HEK293 (cell line): ENCODE results near the gene CHRD.

ENCODE experiments used
- CTCF ChIA-PET: fragments of 350-600 bp; formaldehyde crosslinking; extraction: SDS; loops from one replicate; lab custom pipeline; 2021; ENCODE audit warnings: antibody characterized with exemption; lab: Yijun Ruan, JAX
- POLR2A ChIA-PET: fragments of 300-600 bp; formaldehyde crosslinking; extraction: SDS; loops from one replicate; lab custom pipeline; 2020; ENCODE audit warnings: antibody characterized with exemption, inconsistent platforms; lab: Yijun Ruan, JAX
- H3K27ac ChIP-seq: fragments of 200-500 bp; sonication (Bioruptor generic); 2 replicates; pipeline ENCODE4 v1.5.1; 2014; ENCODE audit warnings: low read depth, low read length, control low read depth, inconsistent platforms; ENCODE audit errors: extremely low read depth
- H3K36me3 ChIP-seq, 2 experiments: fragments of 200-500 bp in 1 of 2; sonication (Bioruptor generic) in 1 of 2; 1 replicate in 1 of 2; 2 replicates in 1 of 2; pipeline ENCODE4 v1.5.1; 2014 to 2017; ENCODE audit warnings: inconsistent platforms in 2 of 2, low read length in 2 of 2; ENCODE audit not compliant: control insufficient read depth in 2 of 2, insufficient read depth in 1 of 2
- H3K4me1 ChIP-seq: fragments of 200-500 bp; sonication (Bioruptor generic); 2 replicates; pipeline ENCODE4 v1.5.1; 2014; ENCODE audit warnings: mild to moderate bottlenecking, low read length, inconsistent platforms; ENCODE audit not compliant: control insufficient read depth, insufficient read depth
- H3K4me3 ChIP-seq: 2 replicates; pipeline ENCODE4 v1.5.1; 2011; ENCODE audit warnings: low read depth, mild to moderate bottlenecking, control low read depth, low read length, moderate library complexity
- H3K9me3 ChIP-seq: fragments of 200-500 bp; sonication (Bioruptor generic); 2 replicates; pipeline ENCODE4 v1.5.1; 2014; ENCODE audit warnings: low read depth, low read length, inconsistent platforms; ENCODE audit not compliant: control insufficient read depth, insufficient read depth
- HOXC10 ChIP-seq: sonication (generic); formaldehyde crosslinking; IDR thresholded peaks from 2 replicates; pipeline ENCODE4 v1.8.1; 2023; ENCODE audit warnings: mild to moderate bottlenecking, missing genetic modification reagents
- SP3 ChIP-seq: fragments of 450-650 bp; formaldehyde crosslinking; IDR thresholded peaks from 2 replicates; pipeline ENCODE4 v1.5.1; 2016; ENCODE audit warnings: missing biosample characterization, missing genetic modification characterization
- ZBTB20 ChIP-seq: fragments of 450-650 bp; formaldehyde crosslinking; IDR thresholded peaks from 2 replicates; pipeline ENCODE4 v1.5.1; 2016; ENCODE audit warnings: missing biosample characterization, missing genetic modification characterization
- ZNF121 ChIP-seq: fragments of 450-650 bp; formaldehyde crosslinking; IDR thresholded peaks from 2 replicates; pipeline ENCODE4 v1.5.1; 2016; ENCODE audit warnings: missing biosample characterization, missing genetic modification characterization
- ZNF175 ChIP-seq: fragments of 450-650 bp; formaldehyde crosslinking; IDR thresholded peaks from 2 replicates; pipeline ENCODE4 v1.5.1; 2016; ENCODE audit warnings: missing biosample characterization, missing genetic modification characterization
- ZNF221 ChIP-seq: fragments of 450-650 bp; formaldehyde crosslinking; IDR thresholded peaks from 2 replicates; pipeline ENCODE4 v1.5.1; 2017; ENCODE audit warnings: missing biosample characterization, missing genetic modification characterization, borderline replicate concordance
- ZNF280D ChIP-seq: fragments of 450-650 bp; formaldehyde crosslinking; IDR thresholded peaks from 2 replicates; pipeline ENCODE4 v1.5.1; 2016; ENCODE audit warnings: missing biosample characterization, missing genetic modification characterization
- ZNF473 ChIP-seq: fragments of 450-650 bp; formaldehyde crosslinking; IDR thresholded peaks from 2 replicates; pipeline ENCODE4 v1.5.1; 2017; ENCODE audit warnings: missing biosample characterization, missing genetic modification characterization
- ZNF513 ChIP-seq: fragments of 450-650 bp; IDR thresholded peaks from 2 replicates; pipeline ENCODE4 v1.5.1; 2018; ENCODE audit warnings: missing biosample characterization, missing genetic modification characterization
- ZNF777 ChIP-seq: fragments of 450-650 bp; formaldehyde crosslinking; IDR thresholded peaks from 2 replicates; pipeline ENCODE4 v1.5.1; 2017; ENCODE audit warnings: missing biosample characterization, missing genetic modification characterization, borderline replicate concordance
- ZNF830 ChIP-seq: fragments of 450-650 bp; IDR thresholded peaks from 2 replicates; pipeline ENCODE4 v1.5.0; 2018; ENCODE audit warnings: missing biosample characterization, missing genetic modification characterization, low read depth, mild to moderate bottlenecking, moderate library complexity
- ZNF837 ChIP-seq: fragments of 450-650 bp; formaldehyde crosslinking; IDR thresholded peaks from 2 replicates; pipeline ENCODE4 v1.5.1; 2016; ENCODE audit warnings: missing biosample characterization, missing genetic modification characterization
- TF ChIP-seq, protein P1 (sequence below): fragments of 450-650 bp; formaldehyde crosslinking; IDR thresholded peaks from 2 replicates; pipeline ENCODE4 v1.5.1; 2016; ENCODE audit warnings: missing biosample characterization, missing genetic modification characterization
- TF ChIP-seq, protein P2 (sequence below): fragments of 450-650 bp; formaldehyde crosslinking; IDR thresholded peaks from 2 replicates; pipeline ENCODE4 v1.5.1; 2016; ENCODE audit warnings: missing biosample characterization, missing genetic modification characterization
- TF ChIP-seq, protein P3 (sequence below): fragments of 450-650 bp; formaldehyde crosslinking; IDR thresholded peaks from 2 replicates; pipeline ENCODE4 v1.5.1; 2017; ENCODE audit warnings: missing biosample characterization, mild to moderate bottlenecking, missing genetic modification characterization, moderate library complexity

Gene CHRD

DNA sequence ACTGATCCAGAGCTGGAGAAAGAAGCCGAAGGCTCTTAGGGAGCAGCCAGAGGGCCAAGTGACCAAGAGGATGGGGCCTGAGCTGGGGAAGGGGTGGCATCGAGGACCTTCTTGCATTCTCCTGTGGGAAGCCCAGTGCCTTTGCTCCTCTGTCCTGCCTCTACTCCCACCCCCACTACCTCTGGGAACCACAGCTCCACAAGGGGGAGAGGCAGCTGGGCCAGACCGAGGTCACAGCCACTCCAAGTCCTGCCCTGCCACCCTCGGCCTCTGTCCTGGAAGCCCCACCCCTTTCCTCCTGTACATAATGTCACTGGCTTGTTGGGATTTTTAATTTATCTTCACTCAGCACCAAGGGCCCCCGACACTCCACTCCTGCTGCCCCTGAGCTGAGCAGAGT is 9.5 kb downstream of the CHRD start:
- TF ChIP-seq, protein P1, sequence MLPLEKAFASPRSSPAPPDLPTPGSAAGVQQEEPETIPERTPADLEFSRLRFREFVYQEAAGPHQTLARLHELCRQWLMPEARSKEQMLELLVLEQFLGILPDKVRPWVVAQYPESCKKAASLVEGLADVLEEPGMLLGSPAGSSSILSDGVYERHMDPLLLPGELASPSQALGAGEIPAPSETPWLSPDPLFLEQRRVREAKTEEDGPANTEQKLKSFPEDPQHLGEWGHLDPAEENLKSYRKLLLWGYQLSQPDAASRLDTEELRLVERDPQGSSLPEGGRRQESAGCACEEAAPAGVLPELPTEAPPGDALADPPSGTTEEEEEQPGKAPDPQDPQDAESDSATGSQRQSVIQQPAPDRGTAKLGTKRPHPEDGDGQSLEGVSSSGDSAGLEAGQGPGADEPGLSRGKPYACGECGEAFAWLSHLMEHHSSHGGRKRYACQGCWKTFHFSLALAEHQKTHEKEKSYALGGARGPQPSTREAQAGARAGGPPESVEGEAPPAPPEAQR (tag by site-specific recombination), result no peak
- TF ChIP-seq, protein P2, sequence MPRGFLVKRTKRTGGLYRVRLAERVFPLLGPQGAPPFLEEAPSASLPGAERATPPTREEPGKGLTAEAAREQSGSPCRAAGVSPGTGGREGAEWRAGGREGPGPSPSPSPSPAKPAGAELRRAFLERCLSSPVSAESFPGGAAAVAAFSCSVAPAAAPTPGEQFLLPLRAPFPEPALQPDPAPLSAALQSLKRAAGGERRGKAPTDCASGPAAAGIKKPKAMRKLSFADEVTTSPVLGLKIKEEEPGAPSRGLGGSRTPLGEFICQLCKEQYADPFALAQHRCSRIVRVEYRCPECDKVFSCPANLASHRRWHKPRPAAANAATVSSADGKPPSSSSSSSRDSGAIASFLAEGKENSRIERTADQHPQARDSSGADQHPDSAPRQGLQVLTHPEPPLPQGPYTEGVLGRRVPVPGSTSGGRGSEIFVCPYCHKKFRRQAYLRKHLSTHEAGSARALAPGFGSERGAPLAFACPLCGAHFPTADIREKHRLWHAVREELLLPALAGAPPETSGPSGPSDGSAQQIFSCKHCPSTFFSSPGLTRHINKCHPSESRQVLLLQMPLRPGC, result no peak
- TF ChIP-seq ZNF513 (tag by site-specific recombination) (no peak), HOXC10 (no peak), SP3 (no peak), ZBTB20 (tag by site-specific recombination) (no peak)
- TF ChIP-seq, all 188 proteins: peak for 0
- ChIA-PET POLR2A (no interaction called here), CTCF (interaction anchor here (0.6 to 1.3 kb wide), 2 partner anchors 18 to 78 kb away, joined by 4 to 5 read pairs; no protein-coding TSS in a partner anchor)

DNA sequence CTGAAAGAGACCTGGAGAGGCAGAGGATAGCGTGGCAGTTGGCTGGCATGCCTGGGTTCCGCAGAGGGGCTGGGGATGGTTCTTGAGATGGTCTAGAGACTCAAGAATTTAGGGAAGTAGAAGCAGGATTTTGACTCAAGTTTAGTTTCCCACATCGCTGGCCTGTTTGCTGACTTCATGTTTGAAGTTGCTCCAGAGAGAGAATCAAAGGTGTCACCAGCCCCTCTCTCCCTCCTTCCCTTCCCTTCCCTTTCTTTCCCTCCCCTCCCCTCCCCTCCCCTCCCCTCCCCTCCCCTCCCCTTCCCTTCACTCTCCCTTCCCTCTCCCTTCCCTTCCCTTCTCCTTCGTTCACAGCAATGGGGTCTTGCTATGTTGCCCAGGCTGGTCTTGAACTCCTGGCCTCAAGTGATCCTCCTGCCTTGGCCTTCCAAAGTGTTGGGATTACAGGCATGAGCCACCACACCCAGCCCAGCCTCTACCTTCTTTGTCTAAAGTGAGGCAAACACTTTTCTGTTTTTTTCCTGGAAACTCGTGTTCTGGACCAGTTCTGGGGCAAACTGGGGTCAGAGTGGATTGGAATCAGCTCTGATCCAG is 10.2 kb downstream of the CHRD start:
- POLR2A ChIA-PET, result no interaction called here
- CTCF ChIA-PET, result interaction anchor here (1.3 kb wide), 1 partner anchor 18 kb away, joined by 5 read pairs; no protein-coding TSS in a partner anchor

More for the DNA sequence above, 9.5 kb downstream of the CHRD start:
- no peaks in the 10 kb centered on the region for H3K9me3 ChIP-seq
- peaks cover 0 to 19% of the 10 kb centered on the region in 2 experiments; a peak in 1 of 3 replicates for H3K36me3 ChIP-seq
- H3K4me3 ChIP-seq, result no peak overlapping the region
- no peak overlapping the region for H3K27ac ChIP-seq
- H3K4me1 ChIP-seq, result no peaks in the 10 kb centered on the region

DNA sequence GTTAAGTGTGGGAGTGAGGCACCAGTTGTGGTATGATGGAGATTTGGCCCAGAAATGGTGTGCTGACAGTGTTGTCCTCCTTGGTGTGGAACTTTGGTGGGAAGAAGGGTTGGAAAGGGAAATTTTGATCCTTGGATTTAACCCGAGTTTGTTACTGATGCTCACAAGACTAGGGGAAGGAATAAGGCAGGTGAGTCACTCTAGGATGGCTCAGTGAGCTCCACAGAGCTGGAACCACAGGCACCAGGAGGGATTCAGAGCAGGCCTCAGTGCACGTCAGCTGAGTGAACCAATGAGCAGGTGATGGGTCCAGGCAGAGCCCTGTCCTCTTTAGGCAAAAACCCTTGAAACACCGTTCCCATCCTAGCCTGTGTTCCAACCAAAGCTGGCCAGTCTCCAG is 11.4 kb downstream of the CHRD start:
- peaks cover 0 to 15% of the 10 kb centered on the region in 2 experiments; a peak in 1 of 3 replicates for H3K36me3 ChIP-seq
- no peaks in the 10 kb centered on the region for H3K4me1 ChIP-seq
- H3K4me3 ChIP-seq, result no peak overlapping the region
- ChIA-PET POLR2A (interaction anchor here (0.5 kb wide), 1 partner anchor 47 kb away, joined by 4 read pairs; no protein-coding TSS in a partner anchor), CTCF (no interaction called here)
- H3K9me3 ChIP-seq, result no peaks in the 10 kb centered on the region
- H3K27ac ChIP-seq, result no peak overlapping the region
- no peak for TF ChIP-seq HOXC10
- no peak for TF ChIP-seq ZNF777 (tag by site-specific recombination)
- TF ChIP-seq ZNF830 (tag by site-specific recombination), result no peak
- no peak for TF ChIP-seq ZNF837 (tag by site-specific recombination)
- TF ChIP-seq, protein P3, sequence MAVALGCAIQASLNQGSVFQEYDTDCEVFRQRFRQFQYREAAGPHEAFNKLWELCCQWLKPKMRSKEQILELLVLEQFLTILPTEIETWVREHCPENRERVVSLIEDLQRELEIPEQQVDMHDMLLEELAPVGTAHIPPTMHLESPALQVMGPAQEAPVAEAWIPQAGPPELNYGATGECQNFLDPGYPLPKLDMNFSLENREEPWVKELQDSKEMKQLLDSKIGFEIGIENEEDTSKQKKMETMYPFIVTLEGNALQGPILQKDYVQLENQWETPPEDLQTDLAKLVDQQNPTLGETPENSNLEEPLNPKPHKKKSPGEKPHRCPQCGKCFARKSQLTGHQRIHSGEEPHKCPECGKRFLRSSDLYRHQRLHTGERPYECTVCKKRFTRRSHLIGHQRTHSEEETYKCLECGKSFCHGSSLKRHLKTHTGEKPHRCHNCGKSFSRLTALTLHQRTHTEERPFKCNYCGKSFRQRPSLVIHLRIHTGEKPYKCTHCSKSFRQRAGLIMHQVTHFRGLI (tag by site-specific recombination), result no peak
- no peak for TF ChIP-seq ZNF473 (tag by site-specific recombination)
- no peak for TF ChIP-seq ZNF221 (tag by site-specific recombination)

More for the DNA sequence above, 10.2 kb downstream of the CHRD start:
- H3K4me1 ChIP-seq, result no peaks in the 10 kb centered on the region
- H3K36me3 ChIP-seq, result peaks cover 0 to 19% of the 10 kb centered on the region in 2 experiments; a peak in 1 of 3 replicates
- no peaks in the 10 kb centered on the region for H3K9me3 ChIP-seq
- TF ChIP-seq ZNF175, result no peak
- 0 out of 2 replicates have a peak, but pooled peaks have one; percentile 48 for TF ChIP-seq ZNF121 (tag by site-specific recombination)
- no peak for TF ChIP-seq ZNF280D
- H3K27ac ChIP-seq, result no peak overlapping the region
- no peak overlapping the region for H3K4me3 ChIP-seq
